ENCODE measurements around the gene RSRC1. TPM values are rescaled to one million over a fixed set of nuclear protein-coding genes. Genes with fewer than 3 reads are reported as not detected.

The RSRC1 gene
- total RNA-seq, 4 donors from 2014 or later: 27.7 to 36.7 (median 31.9) TPM

- peak; percentile 4 to 34 for DNase-seq
- H3K4me3 ChIP-seq: no peak overlapping the region
- in situ Hi-C loops (cut with MboI; ENCODE audit: low sequenced_read_pairs in 4 of 4) (loop anchor here (5.0 to 10.0 kb wide), 2 partner anchors 817 to 820 kb away; no protein-coding TSS in a partner anchor), intact Hi-C loops (cut with DNase I; ENCODE audit: low total_unique reads) (loop anchor here (2.0 to 10.0 kb wide), 2 partner anchors 330 to 818 kb away; partner anchors contain the start of gene SHOX2)
- H3K9me3 ChIP-seq: no peaks in the 10 kb centered on the region
- H3K27ac ChIP-seq: no peak overlapping the region
- ATAC-seq: peak; percentile 66 to 83
- TF ChIP-seq POLR2A (IDR thresholded peaks at IDR 0.05): no peak
- peak; percentile 45 to 69 (median 50) for TF ChIP-seq CTCF (IDR thresholded peaks at IDR 0.05 in 4 of 5, conservative IDR thresholded peaks at IDR 0.05 in 1 of 5)
- no peaks in the 10 kb centered on the region for H3K36me3 ChIP-seq
- H3K4me1 ChIP-seq: no peaks in the 10 kb centered on the region
- no peaks in the 10 kb centered on the region for H3K27me3 ChIP-seq
Measured at GRCh38 chr3:158434412-158435038, 324.6 kb downstream of the RSRC1 start.

GRCh38 chr3:158443632-158444031, 333.7 kb downstream of the RSRC1 start:
- H3K4me1 ChIP-seq: no peaks in the 10 kb centered on the region
- H3K4me3 ChIP-seq: no peak overlapping the region
- DNase-seq (no peak), ATAC-seq (no peak)
- TF ChIP-seq POLR2A (IDR thresholded peaks at IDR 0.05) (no peak), CTCF (IDR thresholded peaks at IDR 0.05 in 4 of 5, conservative IDR thresholded peaks at IDR 0.05 in 1 of 5) (no peak)
- no peaks in the 10 kb centered on the region for H3K9me3 ChIP-seq
- no peaks in the 10 kb centered on the region for H3K36me3 ChIP-seq
- no peak overlapping the region for H3K27ac ChIP-seq
- no peaks in the 10 kb centered on the region for H3K27me3 ChIP-seq
- intact Hi-C loops (cut with DNase I; ENCODE audit: low total_unique reads): no loop called here
- in situ Hi-C loops (cut with MboI; ENCODE audit: low sequenced_read_pairs in 4 of 4): no loop called here

- H3K4me3 ChIP-seq: no peak overlapping the region
- no peak for TF ChIP-seq POLR2A (IDR thresholded peaks at IDR 0.05)
- TF ChIP-seq CTCF (IDR thresholded peaks at IDR 0.05 in 4 of 5, conservative IDR thresholded peaks at IDR 0.05 in 1 of 5): no peak
- in situ Hi-C loops (cut with MboI; ENCODE audit: low sequenced_read_pairs in 4 of 4) (no loop called here), intact Hi-C loops (cut with DNase I; ENCODE audit: low total_unique reads) (no loop called here)
- H3K27me3 ChIP-seq: no peaks in the 10 kb centered on the region
- no peak overlapping the region for H3K27ac ChIP-seq
- DNase-seq (no peak), ATAC-seq (no peak)
- H3K4me1 ChIP-seq: no peaks in the 10 kb centered on the region
- H3K9me3 ChIP-seq: no peaks in the 10 kb centered on the region
- no peaks in the 10 kb centered on the region for H3K36me3 ChIP-seq
Measured at GRCh38 chr3:158447408-158447807, 337.5 kb downstream of the RSRC1 start.

GRCh38 chr3:158451405-158452055, 341.6 kb downstream of the RSRC1 start:
- H3K4me3 ChIP-seq: no peak overlapping the region
- no peaks in the 10 kb centered on the region for H3K4me1 ChIP-seq
- intact Hi-C loops (cut with DNase I; ENCODE audit: low total_unique reads) (no loop called here), in situ Hi-C loops (cut with MboI; ENCODE audit: low sequenced_read_pairs in 4 of 4) (no loop called here)
- DNase-seq: no peak
- H3K27me3 ChIP-seq: no peaks in the 10 kb centered on the region
- H3K9me3 ChIP-seq: no peaks in the 10 kb centered on the region
- H3K36me3 ChIP-seq: no peaks in the 10 kb centered on the region
- H3K27ac ChIP-seq: no peak overlapping the region
- TF ChIP-seq CTCF (IDR thresholded peaks at IDR 0.05 in 4 of 5, conservative IDR thresholded peaks at IDR 0.05 in 1 of 5) (no peak), POLR2A (IDR thresholded peaks at IDR 0.05) (no peak)
- ATAC-seq: no peak

Data from gastrocnemius medialis (tissue), 4 donors.